GM18858 (cell line): Measurements from ENCODE around the gene PSME3.

Experiments
- ATAC-seq: cut with Tn5 transposase; IDR thresholded peaks from one replicate; pipeline ENCODE4 v1.9.1; 2021; ENCODE audit not compliant: unreplicated experiment

The PSME3 gene

DNA sequence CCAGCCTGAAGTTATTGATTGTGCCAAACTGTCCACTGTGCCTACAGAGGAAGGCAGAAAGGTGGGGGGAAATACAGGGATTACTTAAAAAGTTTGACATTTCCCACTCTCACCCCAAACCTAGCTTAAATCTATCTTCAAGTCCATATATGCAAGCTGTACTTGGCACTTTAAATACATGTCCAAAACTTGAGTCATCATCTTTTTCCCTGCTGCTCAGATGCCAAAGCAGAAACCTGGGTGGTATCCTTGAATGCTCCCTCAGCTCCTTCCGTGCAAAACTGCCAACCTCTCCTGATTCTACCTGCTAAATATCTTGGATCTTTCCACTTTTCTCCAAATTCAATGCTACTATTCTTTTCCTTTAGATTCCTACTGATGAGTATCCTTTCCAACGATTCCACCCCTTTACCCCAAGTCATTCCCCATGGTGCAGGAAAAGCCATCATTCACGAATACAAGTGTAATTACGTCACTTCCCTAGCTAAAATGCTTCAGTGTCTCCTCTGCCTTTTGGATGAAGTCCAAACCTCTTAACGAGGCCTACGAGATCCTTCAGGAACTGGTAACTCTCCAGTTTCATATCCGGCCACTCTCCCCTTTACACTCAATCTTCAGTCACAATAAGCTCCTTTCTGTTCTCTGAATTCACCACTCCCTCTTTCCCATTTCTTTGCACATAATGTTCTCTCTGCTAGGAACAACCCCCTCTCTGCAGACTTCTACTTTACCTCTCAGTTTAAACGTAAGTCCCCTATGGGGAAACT, 18.4 kb upstream of the PSME3 start:
- ATAC-seq = no peak

DNA sequence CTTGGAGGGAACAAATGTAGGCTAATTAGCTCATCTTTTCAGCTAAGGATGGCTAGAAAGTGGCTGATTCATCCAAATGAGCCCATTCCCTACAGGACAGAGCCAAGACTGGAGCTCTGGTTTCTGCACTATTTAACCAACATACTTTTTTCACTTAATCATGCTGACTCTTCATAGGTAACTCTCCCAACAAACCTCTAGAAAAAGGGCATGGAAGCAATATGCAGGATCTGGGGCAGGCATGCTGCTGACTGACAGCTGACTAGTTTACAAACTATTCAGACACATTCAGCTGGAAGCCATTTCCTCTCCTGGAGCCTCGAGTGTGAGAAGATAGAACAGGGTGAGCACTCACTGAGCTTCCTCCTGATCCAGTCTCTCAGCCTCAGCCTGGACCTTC, 15.3 kb upstream of the PSME3 start:
- ATAC-seq = no peak

GRCh38 chr17:42818379-42818778, 14.8 kb upstream of the PSME3 start:
- ATAC-seq = no peak

GRCh38 chr17:42819939-42820535, 13.2 kb upstream of the PSME3 start:
- ATAC-seq = no peak

DNA sequence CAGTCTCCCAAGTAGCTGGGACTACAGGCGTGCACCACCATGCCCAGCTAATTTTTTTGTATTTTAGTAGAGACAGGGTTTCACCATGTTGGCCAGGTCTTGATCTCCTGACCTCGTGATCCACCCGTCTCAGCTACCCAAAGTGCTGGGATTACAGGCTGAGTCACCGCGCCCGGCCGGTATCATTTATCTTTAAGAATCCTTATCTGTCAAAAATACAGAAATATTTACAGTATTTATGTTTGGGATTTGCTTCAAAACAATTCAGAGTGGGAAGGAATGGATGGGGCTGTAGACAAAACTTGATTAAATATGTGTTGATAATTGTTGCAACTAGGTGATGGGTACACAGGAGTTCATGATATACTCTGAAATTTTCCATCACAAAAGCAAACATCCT, 12.0 kb upstream of the PSME3 start:
- ATAC-seq = no peak

DNA sequence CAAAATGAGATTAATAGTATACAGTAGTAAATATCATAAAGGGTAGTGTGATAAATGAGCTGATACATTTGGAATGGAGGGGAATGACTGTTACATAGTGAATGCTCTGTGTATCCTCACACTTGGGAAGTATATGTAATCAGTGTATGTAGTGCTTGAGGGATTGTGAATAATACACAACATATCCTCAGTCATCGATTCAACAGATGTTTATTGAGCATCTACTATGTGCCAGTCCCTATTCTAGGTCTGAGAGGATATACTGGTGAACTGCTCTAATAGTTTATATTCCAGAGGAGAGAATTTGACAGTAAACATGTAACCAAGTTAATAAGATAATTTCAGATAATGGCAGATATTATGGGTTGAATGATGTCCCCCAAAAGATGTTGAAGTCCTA, 5.7 kb upstream of the PSME3 start:
- no peak for ATAC-seq

GRCh38 chr17:42830971-42831370, 2.2 kb upstream of the PSME3 start:
- ATAC-seq = no peak

DNA sequence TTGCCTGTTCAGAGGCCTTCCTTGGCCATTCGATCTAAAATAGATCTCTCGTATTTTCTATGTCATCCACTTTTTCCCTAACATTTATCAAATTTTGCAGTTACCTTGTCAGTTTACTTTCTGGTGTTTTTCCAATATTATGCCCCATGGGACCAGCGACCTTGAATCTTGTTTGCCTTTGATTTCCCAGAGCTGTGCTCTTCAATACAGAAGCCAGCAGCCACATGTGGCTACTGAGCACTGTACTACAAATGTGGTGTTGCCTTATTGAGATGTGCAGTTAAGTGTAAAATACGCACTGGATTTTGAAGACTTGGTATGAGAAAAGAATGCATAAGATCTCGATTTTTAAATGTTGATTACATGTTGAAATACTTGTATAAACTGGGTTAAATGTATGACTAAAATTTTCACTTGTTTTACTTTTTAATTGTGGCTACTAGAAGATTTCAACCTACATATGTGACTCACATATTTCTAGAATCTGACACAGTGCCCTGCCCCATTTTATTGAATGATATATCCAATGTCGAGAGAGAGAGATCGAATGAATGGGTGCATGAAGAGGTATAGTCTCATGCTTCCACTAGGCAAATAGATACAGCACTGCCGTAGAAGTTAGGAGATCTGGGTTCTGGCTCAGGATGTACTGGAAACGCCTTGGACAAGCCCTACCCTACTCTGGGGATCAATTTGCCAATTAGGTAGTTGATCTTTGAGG, 824 bp upstream of the PSME3 start:
- ATAC-seq = no peak

DNA sequence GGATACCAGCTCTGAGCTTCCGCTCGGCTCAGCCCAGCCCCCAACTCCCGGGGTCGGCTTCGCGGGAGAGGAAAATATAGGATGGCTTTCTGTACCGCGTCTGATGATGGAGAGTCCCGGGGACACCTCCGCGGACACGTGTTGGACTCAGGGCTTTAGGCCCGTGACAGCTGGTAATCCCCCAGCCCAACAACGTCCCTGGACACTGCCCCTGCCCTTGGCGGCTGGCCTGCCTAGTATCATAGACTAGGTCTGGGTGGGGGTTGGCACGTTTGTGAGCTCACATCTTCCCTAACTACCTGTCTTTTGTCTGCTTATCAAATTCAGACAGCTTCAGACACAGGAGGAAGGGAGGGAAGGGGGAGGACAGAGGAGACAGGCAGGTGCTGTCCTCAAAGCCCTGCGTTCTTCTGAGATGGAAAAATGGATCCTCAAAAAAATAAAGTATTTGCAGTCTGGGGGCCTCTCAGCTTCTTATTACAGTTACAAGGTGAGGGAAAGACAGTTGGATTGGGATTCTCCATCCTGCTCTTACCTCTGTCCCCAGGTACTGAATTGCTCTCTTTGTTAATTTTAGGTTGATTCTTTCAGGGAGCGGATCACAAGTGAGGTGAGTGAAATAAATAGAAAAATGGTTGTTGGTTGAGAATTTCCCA, 698 bp downstream of the PSME3 start:
- ATAC-seq = no peak

- no peak for ATAC-seq
Measured at GRCh38 chr17:42835732-42836131, 2.5 kb downstream of the PSME3 start.

GRCh38 chr17:42841975-42842685, 8.9 kb downstream of the PSME3 start:
- ATAC-seq = no peak

GRCh38 chr17:42843358-42843934, 10.2 kb downstream of the PSME3 start:
- no peak for ATAC-seq

GRCh38 chr17:42844271-42844670, 11.1 kb downstream of the PSME3 start, which contains the start of gene AOC2:
Gene AOC2 (plus strand): TSS chr17:42844580. CDS start chr17:42844627, 47 bp downstream.
- no peak for ATAC-seq

- ATAC-seq = no peak
Measured at GRCh38 chr17:42844761-42845555, 11.8 kb downstream of the PSME3 start.

DNA sequence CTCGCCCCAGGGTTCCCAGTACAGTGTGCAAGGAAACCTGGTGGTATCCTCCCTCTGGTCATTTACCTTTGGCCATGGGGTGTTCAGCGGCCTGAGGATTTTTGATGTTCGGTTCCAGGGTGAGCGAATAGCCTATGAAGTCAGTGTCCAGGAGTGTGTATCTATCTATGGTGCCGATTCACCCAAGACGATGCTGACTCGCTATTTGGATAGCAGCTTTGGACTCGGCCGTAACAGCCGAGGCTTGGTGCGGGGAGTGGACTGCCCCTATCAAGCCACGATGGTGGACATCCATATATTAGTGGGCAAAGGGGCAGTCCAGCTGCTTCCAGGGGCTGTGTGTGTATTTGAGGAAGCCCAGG, 12.3 kb downstream of the PSME3 start:
- no peak for ATAC-seq

DNA sequence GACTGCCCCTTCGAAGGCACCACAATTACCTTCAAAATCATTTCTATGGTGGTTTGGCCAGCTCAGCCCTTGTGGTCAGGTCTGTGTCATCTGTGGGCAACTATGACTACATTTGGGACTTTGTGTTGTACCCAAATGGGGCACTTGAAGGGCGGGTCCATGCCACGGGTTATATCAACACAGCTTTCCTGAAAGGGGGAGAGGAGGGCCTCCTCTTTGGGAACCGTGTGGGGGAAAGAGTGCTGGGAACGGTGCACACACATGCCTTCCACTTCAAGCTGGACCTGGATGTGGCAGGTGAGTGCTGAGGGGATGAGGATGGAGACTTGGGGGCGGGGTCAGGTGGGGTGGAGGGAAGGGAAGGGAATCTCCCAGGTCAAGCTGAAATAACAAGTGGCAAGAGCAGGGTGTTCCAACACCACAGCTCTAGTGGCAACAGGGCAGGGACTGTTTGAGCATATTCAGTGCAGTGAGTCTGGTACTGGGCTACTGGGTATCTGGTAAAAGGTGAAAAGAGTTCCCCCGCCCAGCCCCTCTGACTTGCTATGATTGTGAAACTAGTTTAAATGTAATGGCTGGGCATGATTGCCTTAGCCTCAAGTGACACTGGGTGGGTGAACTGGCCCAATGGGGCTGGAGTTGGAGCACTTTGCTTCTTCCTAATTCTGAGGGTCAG, 12.9 kb downstream of the PSME3 start:
- ATAC-seq = no peak

DNA sequence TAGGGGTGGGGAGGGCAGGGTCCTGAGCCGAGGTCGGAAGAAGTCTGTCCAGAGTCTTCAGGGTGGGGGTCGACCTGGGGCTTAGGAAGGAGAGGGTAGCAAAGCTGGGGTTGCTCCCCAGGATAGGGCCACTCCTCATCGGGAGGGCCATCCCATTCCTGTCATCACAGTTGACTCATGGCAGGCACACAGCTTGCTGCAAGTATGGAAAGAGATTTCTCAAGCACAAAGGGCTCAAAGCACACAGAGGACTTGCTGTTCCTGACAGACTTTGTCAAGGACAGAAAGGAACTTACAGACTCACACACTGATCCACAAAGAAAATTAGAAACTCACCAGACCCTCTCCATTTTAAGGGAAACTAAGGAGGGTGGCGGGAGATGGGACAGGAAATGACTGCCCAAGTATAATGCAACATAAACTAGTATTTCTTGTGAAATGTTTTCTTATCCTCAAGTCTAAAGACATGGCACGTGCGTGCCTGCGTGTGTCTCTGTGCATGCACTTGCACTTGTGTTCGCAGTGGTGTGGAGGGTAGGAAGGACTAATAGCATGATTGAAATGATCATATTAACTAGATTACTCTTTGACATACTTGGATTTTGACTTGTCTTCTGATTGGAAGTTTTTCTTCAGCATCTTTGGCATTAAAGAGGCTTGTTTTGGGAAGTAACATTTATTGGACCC, 13.5 kb downstream of the PSME3 start:
- ATAC-seq = no peak

DNA sequence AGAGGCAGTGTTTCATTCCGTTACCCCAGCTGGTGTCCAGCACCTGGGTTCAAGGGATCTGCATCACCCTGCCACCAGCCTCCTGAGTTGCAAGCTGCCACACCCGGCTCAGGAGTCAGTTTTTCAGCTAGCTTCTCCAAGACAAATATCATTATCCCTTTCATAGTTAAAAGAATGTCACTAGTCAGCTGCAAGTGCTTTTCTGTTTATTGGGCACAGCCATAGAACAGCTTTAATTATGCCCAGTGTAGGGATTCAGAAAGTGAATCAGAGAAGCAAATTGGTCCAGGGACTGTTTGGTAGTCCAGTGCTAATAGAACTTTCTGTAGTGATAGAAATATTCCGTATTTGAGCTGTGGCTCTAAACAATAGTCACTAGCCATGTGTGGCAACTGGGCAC, 14.9 kb downstream of the PSME3 start:
- no peak for ATAC-seq

- no peak for ATAC-seq
Measured at GRCh38 chr17:42849031-42849430, 15.8 kb downstream of the PSME3 start.
